ENCODE measurements around the gene HS6ST3. TPM values are rescaled to one million over a fixed set of nuclear protein-coding genes. Genes with fewer than 3 reads are reported as not detected.

The HS6ST3 gene
- total RNA-seq, 1 experiment from 2014 or later, result 1.2 TPM

DNA sequence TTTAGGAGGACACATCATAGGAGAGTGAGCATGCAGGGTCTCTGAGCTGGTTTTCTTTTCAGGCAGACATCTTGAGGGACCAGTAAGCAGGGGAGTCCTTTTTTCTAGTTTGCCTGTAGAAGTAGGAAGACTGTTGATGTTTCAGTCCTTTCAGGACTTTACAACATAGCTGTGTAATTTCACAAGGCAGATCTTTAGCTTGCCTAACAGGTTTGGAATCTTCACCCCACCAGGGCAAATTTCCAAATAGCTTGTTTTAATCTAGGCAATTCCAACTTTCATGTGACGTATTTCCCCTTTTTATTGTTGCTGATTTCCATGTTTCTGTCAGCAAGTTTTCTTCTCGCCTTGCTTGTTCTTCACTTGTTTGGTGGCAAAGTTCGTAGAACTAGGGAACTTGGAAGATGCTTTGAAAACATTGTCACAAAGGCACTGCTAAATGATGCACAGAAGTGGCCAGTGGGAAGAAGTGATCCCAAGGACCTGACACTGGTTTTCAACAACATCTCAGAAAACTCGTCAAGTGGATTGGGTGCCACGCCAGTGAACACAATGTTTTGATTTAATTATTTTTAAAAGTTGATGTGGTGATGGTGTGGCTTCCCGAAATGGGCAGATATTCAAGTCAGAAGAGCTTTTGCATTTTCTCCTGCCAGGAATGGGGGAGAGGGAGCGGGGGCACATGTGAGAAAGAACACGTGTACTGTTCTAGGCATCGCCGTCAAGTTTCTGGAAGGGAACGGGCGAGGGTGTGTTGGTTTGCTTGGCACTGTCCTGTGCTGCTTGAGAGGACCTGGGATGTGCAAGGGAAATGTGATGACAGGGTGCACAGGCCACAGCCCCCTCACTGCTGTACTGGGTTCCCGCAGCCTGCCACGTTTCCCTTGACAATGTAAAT, 485.8 kb downstream of the HS6ST3 start:
- H3K36me3 Mint-ChIP-seq, result no peaks in the 10 kb centered on the region
- H3K4me1 Mint-ChIP-seq, result no peaks in the 10 kb centered on the region
- no peak overlapping the region for H3K27ac Mint-ChIP-seq
- no peaks in the 10 kb centered on the region for H3K9me3 Mint-ChIP-seq
- CTCF ChIA-PET, result no interaction called here
- DNase-seq (ENCODE audit: low spot score), result no peak
- TF ChIP-seq EMX1 (CRISPR knock-in tag; IDR thresholded peaks at IDR 0.05) (no peak), ZNF396 (CRISPR knock-in tag; IDR thresholded peaks at IDR 0.05; ENCODE audit: borderline replicate concordance) (no peak), ZNF263 (CRISPR knock-in tag; IDR thresholded peaks at IDR 0.05; ENCODE audit: low read depth) (no peak), ATF6 (CRISPR knock-in tag; IDR thresholded peaks at IDR 0.05) (no peak), JAZF1 (CRISPR knock-in tag; IDR thresholded peaks at IDR 0.05) (no peak), SMAD3 (CRISPR knock-in tag; IDR thresholded peaks at IDR 0.05; ENCODE audit: borderline replicate concordance) (no peak), ZNF219 (CRISPR knock-in tag; IDR thresholded peaks at IDR 0.05; ENCODE audit: borderline replicate concordance) (no peak)
- H3K4me3 Mint-ChIP-seq, result no peak overlapping the region
- POLR2A ChIA-PET, result no interaction called here
- no peak for ATAC-seq
- H3K27me3 Mint-ChIP-seq (ENCODE audit: low read depth), result no peaks in the 10 kb centered on the region

- ATAC-seq, result no peak
- CTCF ChIA-PET, result no interaction called here
- no peak for DNase-seq (ENCODE audit: low spot score)
- no peaks in the 10 kb centered on the region for H3K36me3 Mint-ChIP-seq
- H3K4me3 Mint-ChIP-seq, result no peak overlapping the region
- POLR2A ChIA-PET, result no interaction called here
- peaks cover 10% of the 10 kb centered on the region for H3K9me3 Mint-ChIP-seq
- H3K4me1 Mint-ChIP-seq, result no peaks in the 10 kb centered on the region
- H3K27me3 Mint-ChIP-seq (ENCODE audit: low read depth), result no peaks in the 10 kb centered on the region
- H3K27ac Mint-ChIP-seq, result no peak overlapping the region
- TF ChIP-seq, protein P1, sequence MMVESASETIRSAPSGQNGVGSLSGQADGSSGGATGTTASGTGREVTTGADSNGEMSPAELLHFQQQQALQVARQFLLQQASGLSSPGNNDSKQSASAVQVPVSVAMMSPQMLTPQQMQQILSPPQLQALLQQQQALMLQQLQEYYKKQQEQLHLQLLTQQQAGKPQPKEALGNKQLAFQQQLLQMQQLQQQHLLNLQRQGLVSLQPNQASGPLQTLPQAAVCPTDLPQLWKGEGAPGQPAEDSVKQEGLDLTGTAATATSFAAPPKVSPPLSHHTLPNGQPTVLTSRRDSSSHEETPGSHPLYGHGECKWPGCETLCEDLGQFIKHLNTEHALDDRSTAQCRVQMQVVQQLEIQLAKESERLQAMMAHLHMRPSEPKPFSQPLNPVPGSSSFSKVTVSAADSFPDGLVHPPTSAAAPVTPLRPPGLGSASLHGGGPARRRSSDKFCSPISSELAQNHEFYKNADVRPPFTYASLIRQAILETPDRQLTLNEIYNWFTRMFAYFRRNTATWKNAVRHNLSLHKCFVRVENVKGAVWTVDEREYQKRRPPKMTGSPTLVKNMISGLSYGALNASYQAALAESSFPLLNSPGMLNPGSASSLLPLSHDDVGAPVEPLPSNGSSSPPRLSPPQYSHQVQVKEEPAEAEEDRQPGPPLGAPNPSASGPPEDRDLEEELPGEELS (CRISPR knock-in tag; IDR thresholded peaks at IDR 0.05), result no peak
- TF ChIP-seq MAX (CRISPR knock-in tag; IDR thresholded peaks at IDR 0.05), result no peak
- TF ChIP-seq PRRX2 (CRISPR knock-in tag; IDR thresholded peaks at IDR 0.05), result no peak
- no peak for TF ChIP-seq ATF6 (CRISPR knock-in tag; IDR thresholded peaks at IDR 0.05)
- TF ChIP-seq, protein P2, sequence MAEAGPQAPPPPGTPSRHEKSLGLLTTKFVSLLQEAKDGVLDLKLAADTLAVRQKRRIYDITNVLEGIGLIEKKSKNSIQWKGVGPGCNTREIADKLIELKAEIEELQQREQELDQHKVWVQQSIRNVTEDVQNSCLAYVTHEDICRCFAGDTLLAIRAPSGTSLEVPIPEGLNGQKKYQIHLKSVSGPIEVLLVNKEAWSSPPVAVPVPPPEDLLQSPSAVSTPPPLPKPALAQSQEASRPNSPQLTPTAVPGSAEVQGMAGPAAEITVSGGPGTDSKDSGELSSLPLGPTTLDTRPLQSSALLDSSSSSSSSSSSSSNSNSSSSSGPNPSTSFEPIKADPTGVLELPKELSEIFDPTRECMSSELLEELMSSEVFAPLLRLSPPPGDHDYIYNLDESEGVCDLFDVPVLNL (CRISPR knock-in tag; IDR thresholded peaks at IDR 0.05; ENCODE audit: borderline replicate concordance, low read depth), result no peak
- no peak for TF ChIP-seq CBFB (CRISPR knock-in tag; IDR thresholded peaks at IDR 0.05; ENCODE audit: low read depth)
- TF ChIP-seq, protein P3, sequence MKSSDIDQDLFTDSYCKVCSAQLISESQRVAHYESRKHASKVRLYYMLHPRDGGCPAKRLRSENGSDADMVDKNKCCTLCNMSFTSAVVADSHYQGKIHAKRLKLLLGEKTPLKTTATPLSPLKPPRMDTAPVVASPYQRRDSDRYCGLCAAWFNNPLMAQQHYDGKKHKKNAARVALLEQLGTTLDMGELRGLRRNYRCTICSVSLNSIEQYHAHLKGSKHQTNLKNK (CRISPR knock-in tag; IDR thresholded peaks at IDR 0.05), result no peak
- TF ChIP-seq, protein P4, sequence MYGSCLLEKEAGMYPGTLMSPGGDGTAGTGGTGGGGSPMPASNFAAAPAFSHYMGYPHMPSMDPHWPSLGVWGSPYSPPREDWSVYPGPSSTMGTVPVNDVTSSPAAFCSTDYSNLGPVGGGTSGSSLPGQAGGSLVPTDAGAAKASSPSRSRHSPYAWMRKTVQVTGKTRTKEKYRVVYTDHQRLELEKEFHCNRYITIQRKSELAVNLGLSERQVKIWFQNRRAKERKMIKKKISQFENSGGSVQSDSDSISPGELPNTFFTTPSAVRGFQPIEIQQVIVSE (CRISPR knock-in tag; IDR thresholded peaks at IDR 0.05; ENCODE audit: borderline replicate concordance), result no peak
- no peak for TF ChIP-seq ZNF232 (CRISPR knock-in tag; IDR thresholded peaks at IDR 0.05)
- TF ChIP-seq FOXP1 (CRISPR knock-in tag; IDR thresholded peaks at IDR 0.05; ENCODE audit: borderline replicate concordance), result no peak
- no peak for TF ChIP-seq JAZF1 (CRISPR knock-in tag; IDR thresholded peaks at IDR 0.05)
- TF ChIP-seq, protein P5, sequence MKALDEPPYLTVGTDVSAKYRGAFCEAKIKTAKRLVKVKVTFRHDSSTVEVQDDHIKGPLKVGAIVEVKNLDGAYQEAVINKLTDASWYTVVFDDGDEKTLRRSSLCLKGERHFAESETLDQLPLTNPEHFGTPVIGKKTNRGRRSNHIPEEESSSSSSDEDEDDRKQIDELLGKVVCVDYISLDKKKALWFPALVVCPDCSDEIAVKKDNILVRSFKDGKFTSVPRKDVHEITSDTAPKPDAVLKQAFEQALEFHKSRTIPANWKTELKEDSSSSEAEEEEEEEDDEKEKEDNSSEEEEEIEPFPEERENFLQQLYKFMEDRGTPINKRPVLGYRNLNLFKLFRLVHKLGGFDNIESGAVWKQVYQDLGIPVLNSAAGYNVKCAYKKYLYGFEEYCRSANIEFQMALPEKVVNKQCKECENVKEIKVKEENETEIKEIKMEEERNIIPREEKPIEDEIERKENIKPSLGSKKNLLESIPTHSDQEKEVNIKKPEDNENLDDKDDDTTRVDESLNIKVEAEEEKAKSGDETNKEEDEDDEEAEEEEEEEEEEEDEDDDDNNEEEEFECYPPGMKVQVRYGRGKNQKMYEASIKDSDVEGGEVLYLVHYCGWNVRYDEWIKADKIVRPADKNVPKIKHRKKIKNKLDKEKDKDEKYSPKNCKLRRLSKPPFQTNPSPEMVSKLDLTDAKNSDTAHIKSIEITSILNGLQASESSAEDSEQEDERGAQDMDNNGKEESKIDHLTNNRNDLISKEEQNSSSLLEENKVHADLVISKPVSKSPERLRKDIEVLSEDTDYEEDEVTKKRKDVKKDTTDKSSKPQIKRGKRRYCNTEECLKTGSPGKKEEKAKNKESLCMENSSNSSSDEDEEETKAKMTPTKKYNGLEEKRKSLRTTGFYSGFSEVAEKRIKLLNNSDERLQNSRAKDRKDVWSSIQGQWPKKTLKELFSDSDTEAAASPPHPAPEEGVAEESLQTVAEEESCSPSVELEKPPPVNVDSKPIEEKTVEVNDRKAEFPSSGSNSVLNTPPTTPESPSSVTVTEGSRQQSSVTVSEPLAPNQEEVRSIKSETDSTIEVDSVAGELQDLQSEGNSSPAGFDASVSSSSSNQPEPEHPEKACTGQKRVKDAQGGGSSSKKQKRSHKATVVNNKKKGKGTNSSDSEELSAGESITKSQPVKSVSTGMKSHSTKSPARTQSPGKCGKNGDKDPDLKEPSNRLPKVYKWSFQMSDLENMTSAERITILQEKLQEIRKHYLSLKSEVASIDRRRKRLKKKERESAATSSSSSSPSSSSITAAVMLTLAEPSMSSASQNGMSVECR (CRISPR knock-in tag; IDR thresholded peaks at IDR 0.05; ENCODE audit: borderline replicate concordance), result no peak
- no peak for TF ChIP-seq TCF7 (CRISPR knock-in tag; IDR thresholded peaks at IDR 0.05; ENCODE audit: low read depth)
Observed at GRCh38 chr13:96581741-96582140, 491.8 kb downstream of the HS6ST3 start.

All from WTC11 (cell line).